SH-SY5Y (cell line): ENCODE data around the gene PXYLP1.

Experiments used
- GATA2 ChIP-seq: IDR thresholded peaks from 2 replicates; pipeline ENCODE4 v1.6.1; 2011; ENCODE audit warnings: mild to moderate bottlenecking, low read depth, low read length
- GATA3 ChIP-seq: IDR thresholded peaks from 2 replicates; pipeline ENCODE4 v1.6.1; 2011; ENCODE audit warnings: low read depth, mild to moderate bottlenecking, low read length, moderate library complexity

DNA sequence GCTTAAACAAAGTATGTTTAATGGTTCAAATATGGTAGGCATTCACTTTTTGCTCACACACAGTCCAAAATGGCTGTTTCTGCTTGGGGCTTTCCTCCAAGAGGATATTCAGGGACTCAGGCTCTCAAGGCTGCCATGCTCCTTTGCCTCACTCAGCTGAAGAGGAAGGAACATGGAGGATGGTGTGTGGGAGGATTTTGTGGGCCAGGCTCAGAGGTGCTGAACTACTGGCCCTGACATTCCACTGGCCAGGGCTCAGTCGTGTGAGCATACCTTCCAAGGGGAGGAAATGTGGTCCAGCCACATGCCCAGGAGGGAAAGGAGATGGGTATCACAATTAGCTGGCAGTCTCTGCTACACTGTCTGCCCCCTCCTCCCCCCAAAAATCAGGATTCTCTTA lies 8.7 kb downstream of the PXYLP1 start:
- TF ChIP-seq GATA2 (peak; percentile 41; the same call in 1 of the 2 replicates), GATA3 (no peak)
